ENCODE measurements around the gene EIF3A.

DNA sequence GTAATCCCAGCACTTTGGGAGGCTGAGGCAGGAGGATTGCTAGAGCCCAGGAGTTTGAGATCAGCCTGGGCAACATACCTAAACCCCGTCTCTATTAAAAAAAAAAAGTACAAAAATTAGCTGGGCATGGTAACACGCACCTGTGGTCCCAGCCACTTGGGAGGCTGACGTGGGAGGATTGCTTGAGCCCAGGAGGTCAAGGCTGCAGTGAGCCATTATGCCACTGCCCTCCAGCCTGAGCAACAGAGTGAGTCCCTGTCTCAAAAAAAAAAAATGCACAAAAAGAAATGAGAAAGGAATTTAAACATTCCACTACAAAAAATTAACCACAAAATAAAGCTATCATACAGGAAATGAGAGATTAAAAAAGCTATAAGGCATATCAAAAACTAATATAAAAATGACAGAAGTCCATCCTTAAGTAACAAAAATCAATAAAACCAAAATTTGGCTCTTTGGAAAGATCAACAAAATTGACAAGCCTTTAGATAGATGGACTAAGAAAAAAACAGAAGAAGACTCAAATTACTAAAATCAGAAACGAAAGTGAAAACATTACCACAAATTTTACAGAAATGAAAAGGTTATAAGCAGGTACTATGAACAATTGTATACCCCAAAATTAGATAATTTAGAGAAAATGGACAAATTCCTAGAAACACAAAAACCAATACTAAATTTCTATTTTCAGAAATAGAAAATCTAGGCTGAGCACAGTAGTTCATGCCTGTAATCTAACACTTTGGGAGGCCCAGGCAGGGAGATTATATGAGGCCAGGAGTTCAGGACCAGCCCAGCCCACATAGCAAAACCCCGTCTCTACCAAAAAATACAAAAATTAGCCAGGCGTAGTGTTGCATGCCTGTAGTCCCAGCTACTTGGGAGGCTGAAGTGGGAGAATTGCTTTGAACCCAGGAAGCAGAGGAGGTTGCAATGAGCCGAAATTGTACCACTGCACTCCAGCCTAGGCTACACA, 93.5 kb downstream of the EIF3A start:
- no peak for TF ChIP-seq POLR2AphosphoS5 (IDR thresholded peaks at IDR 0.05; ENCODE audit: low read depth, low read length)
- no peak for TF ChIP-seq REST (IDR thresholded peaks at IDR 0.05; ENCODE audit: insufficient read depth in 1 of 2, low read depth in 2 of 2, low read length in 1 of 2)
